Hematopoietic multipotent progenitor cell (in vitro differentiated cells): Measurements from ENCODE around the gene ERG28. TPM values are rescaled to one million over a fixed set of nuclear protein-coding genes. Genes with fewer than 3 reads are reported as not detected.

ENCODE experiments used
- DNase-seq, 3 donors: peaks; one replicate each; pipeline ENCODE4 v3.0.0-alpha.2; 2011 to 2015; ENCODE audit warnings: low read depth in 2 of 3, low spot score in 2 of 3
- total RNA-seq: library from RNA; depleted of rRNA; stranded (reverse); fragments of >200 nt; gene quantifications from one replicate; pipeline ENCODE4 v1.2.3, GENCODE V29; 2012

ERG28 gene
- total RNA-seq, 1 donor, result 4.3 TPM

GRCh38 chr14:75661499-75661814 is 781 bp upstream of the ERG28 start:
- no peak for DNase-seq

GRCh38 chr14:75660238-75660629 is 442 bp downstream of the ERG28 start:
- no peak for DNase-seq

GRCh38 chr14:75658957-75659356 is 1.7 kb downstream of the ERG28 start:
- no peak for DNase-seq

- no peak for DNase-seq
Observed at GRCh38 chr14:75657331-75657730, 3.3 kb downstream of the ERG28 start.

DNA sequence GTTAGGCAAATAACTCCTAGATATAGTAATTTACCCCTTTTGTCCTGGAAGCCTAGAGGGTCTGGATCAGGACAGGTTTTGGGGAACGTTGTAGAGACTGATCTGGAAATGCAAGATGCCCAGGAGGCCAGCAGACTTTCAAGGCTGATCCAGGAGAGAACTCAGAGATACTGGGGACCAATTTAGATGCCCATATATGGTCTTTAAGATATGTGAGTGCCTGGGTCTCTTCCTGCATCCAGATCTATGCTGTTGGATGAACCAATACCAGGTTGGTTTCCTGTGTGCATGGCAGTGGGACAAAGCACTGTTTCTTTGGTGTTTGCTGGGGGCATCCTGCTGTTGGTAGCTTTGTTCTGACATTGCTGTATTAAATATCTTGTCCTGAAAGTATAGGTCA is 5.4 kb downstream of the ERG28 start:
- no peak for DNase-seq

DNA sequence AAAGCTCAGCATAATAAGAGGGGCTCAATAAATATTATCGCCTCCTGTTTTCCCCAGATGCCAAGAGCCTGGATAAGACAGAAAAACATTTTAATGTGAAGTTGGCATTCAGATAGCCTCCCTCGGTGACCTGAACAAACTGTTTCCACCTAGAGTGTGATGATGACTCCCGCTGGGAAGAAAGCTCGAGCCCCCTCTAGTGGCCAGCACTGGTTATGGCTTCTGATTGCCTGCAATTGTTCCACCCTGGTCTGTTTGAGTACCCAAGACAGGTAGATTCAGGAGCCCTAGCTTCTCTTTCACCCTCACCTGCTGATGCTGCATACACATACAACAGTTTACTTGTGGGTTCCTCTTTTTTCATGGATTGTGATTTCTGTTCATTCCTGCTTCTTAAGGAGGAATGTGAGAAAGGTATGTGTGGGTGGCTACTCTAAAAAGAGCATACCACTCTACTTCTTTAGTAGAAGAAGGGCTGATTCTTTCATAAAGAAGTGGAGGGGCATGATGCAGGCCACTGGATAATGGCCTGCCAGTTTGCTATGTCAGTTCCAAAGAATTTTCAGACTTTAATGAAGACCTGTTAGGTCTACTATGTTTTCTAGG is 6.4 kb downstream of the ERG28 start:
- peak; percentile 60 to 78 (median 61) for DNase-seq

DNA sequence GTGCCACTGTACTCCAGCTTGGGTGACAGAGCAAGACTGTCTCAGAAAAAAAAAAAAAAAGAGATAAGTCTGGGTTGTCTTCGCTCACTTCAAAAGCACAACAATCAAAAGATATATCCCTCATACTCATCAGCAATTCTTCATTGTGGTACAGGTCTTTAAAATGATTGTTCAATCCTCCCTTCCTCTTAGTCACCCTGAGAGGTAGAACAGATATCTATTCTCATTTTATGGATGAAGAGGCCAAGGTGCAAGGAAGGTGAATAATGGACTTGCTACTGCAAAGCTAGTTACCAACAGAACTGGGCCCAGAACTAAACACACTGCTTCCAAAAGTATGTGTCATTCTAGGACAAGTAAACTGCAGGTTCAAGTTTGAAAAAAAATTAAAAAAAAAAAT is 7.1 kb downstream of the ERG28 start:
- DNase-seq, result no peak

- no peak for DNase-seq
Observed at GRCh38 chr14:75650253-75651058, 10.2 kb downstream of the ERG28 start.

GRCh38 chr14:75649773-75650172 is 10.9 kb downstream of the ERG28 start:
- no peak for DNase-seq

- no peak for DNase-seq
Observed at GRCh38 chr14:75649337-75649736, 11.3 kb downstream of the ERG28 start.

DNA sequence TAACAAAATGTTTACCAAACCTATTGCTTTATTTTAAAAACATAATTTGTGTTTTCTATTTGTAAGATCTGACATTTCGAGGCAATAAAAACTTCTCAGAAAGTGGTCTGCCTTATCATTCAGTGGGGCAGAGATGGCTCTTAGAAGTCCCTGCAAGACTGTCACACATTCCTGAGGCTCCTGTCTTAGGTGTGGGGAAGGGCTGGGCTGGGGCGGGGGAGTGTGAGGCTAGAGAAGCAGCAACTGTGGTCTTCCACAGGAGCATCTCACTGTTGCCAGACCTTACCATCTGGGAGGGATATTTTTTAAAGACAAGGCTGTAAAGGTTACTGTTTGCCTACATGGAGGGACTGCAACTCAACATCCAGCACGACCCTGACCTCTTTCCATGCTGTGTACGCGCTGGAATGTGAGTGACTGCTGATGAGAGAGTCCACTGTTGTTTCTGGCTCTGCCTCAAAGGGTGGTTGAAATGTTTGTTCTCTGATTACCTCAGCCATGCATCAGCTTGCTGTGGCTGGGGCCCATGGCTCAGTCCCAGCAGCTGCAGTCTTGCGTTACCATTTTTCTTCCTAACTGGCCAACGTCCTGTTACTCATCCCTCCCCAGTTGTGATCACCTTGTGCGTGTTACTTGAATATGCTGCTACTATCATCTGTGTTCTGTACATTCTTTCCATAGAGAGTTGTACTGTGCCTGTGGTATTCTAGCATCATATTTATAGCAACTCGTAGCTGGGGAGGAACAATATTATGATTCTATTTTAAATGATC is 12.4 kb downstream of the ERG28 start:
- DNase-seq, result no peak

DNA sequence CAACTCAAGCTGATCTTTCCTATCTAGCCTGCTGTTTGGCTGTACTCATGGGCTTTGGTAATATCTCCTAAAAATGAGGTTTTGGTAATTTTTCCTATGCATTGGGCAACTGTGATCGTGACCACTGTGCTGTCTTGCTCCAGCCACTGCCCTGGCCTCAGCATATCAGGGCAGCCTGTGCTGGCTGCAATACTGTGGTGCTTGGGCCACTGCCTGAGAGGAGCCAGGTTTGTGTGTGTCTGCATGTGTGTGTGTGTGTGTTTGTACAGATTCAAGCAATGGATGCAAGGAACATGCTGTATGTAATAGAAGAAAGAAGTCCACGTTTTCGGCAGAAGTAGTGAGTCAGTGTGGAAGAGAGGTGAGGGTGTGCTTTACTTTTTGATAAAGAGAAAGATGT is 13.0 kb downstream of the ERG28 start:
- no peak for DNase-seq

DNA sequence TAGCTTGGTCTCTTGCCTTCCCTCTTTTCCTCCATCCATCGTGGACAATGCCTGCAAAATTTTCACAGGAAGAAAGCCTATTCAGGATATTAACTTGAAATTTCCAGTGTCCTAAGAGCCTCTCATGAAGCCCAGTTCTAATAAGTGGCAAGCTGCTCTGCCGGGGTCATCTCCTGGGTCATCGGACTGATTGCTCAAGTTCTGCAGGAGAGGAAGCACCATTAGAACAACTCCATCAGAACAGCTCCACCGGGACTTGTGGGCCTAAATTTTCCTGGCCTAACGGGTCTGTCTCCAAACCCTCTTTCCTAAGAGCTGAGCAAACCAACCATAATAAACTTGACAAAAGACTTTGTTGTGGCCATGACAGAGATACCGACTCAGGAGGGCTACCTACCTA is 13.9 kb downstream of the ERG28 start:
- no peak for DNase-seq

DNA sequence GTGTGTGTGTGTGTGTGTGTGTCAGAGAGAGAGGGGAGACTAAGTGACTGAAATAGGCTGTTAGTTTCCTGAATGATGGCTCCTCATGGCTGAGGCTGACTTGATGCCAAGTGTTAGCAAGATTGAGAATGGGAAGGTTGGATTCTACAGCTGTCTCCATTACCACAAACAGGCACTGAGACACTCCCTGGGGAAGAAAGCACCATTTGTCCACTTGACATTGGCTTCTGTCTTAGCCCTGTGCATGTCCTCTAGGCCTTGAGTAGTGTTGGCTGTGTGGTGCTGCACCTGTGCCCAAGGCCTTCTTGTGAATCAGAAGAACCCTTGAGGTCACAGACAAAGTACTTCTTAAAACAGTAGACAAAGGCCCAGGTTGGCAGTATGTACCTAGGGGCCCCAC is 15.6 kb downstream of the ERG28 start:
- DNase-seq, result no peak

DNA sequence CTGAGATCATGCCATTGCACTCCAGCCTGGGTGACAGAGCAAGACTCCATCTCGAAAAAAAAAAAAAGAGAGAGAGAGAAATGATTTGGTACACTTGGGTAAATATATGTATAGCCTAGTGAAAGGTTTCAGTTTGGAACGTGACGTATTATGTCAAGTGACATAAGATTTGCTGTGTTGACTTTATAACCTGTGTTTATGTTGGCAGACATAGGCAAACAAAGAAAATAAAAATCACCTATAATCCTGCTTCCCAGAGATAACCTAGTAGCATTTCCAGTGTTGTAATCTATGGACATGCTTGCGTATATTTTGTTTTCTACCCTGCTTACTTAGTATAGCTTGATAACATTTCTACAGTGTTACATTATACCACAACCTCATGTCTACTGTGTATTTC is 16.7 kb downstream of the ERG28 start:
- no peak for DNase-seq

GRCh38 chr14:75640876-75641275 is 19.8 kb downstream of the ERG28 start:
- DNase-seq, result no peak

- DNase-seq, result no peak
Observed at GRCh38 chr14:75636100-75636692, 24.5 kb downstream of the ERG28 start.

DNA sequence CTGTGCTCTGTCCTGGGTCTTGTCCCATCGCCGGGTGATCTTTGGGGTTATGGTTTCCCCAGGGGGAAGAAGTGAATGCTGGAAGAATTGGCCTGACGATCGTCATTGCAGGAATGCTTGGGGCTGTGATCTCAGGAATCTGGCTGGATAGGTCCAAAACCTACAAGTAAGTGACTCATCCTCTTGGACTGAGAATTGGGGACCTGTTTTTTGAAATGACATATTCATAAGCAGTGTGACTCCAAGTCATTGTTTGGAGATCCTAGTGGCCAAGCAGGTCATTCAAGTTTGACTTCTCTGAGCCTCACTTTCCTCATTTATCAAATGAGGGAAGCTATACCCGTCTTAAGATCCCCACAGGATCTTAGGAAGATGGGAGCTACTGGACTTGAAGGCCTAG is 25.8 kb downstream of the ERG28 start:
- no peak for DNase-seq

DNA sequence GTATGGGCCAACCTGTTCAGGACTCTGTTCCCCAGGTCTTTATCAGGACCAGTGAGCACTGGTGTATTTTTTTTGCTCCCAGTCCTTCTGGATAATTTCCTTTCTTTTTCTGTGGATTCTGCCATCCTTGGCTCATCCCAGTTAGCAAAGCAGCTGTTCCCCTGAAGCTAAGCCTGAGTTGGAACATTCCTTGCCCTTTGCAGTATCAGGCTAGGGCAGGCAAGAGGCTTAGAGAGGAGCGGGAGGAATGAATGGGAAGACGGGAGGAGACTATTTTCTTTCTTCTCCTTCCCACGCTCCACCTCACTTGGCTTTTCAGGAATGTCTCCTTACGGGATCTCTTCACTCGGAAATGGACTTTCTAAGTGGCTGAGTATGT is 29.2 kb downstream of the ERG28 start:
- no peak for DNase-seq

DNA sequence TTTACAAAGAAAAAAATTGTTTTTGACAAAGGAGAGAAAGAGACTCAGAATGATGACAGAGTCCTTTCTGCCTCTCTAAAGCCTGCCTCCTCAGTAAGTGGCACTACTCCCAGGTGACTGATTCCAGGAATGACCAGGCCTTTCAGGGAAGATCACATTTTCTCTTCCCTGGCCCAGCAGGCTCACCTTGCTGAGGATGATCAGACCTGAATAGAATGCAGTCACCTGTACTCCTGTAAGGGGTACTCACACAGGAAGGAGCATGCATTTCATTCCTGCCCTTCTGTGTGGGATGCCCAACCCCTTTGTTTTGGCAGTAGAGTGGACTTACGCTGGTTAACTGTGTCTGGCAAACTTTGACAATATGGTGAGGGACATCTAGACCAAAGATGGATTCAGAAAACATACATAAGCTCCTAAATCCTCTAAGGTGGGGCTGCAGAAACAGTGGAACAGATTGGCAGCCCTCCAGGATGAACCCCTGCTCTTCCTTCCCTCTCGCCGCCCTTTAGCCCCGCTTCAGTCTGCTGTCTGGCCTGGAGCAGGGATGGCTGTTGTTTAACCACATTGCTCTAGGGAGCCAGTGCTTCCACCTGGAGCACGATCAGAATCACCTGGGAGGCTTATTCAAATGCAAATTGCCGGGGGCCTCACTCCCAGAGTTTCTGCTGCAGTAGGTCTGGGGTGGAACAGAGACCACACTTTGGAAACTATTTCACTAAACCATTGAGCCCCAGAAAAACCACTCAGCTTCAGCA is 29.8 kb downstream of the ERG28 start:
- no peak for DNase-seq

- no peak for DNase-seq
Observed at GRCh38 chr14:75628816-75629215, 31.9 kb downstream of the ERG28 start.
